NCI-H524 treated with DMSO at 0.1 percent for 48 hours (cell line): ENCODE data around the gene SULT1A4.
"Not testable (repeated sequence)": the region's sequence is repeated elsewhere in the genome, so short reads cannot be mapped to it uniquely, and the experiment has no call there.

ENCODE experiments used
- DNase-seq: peaks from one replicate; lab custom pipeline; 2025; lab: John Stamatoyannopoulos, UW

The SULT1A4 gene

GRCh38 chr16:29459706-29460646 is at the start of gene SULT1A4:
SULT1A4 (plus strand) TSS chr16:29459913; CDS start chr16:29461386, 1,473 bp downstream.
- not testable (repeated sequence) for DNase-seq

- not testable (repeated sequence) for DNase-seq
These were observed 36.1 kb upstream of the SULT1A4 start for GRCh38 chr16:29423587-29423986.

- not testable (repeated sequence) for DNase-seq
These were observed 34.3 kb upstream of the SULT1A4 start for GRCh38 chr16:29425390-29425789.

GRCh38 chr16:29453754-29454153 is 6.0 kb upstream of the SULT1A4 start:
- DNase-seq: not testable (repeated sequence)

GRCh38 chr16:29454269-29454668 is 5.4 kb upstream of the SULT1A4 start, which contains the start of the genes BOLA2 and SLX1B:
BOLA2 (minus strand) TSS chr16:29454351; CDS start chr16:29454253, 98 bp downstream.
SLX1B (plus strand) TSS chr16:29454533.
- not testable (repeated sequence) for DNase-seq

GRCh38 chr16:29454828-29455227 is 4.9 kb upstream of the SULT1A4 start:
- DNase-seq: not testable (repeated sequence)

GRCh38 chr16:29457660-29458059 is 2.1 kb upstream of the SULT1A4 start:
- DNase-seq: not testable (repeated sequence)

GRCh38 chr16:29460647-29461030 is 926 bp downstream of the SULT1A4 start:
- DNase-seq: not testable (repeated sequence)

GRCh38 chr16:29465985-29466824 is 6.5 kb downstream of the SULT1A4 start:
- DNase-seq: not testable (repeated sequence)

GRCh38 chr16:29466904-29467303 is 7.2 kb downstream of the SULT1A4 start:
- DNase-seq: not testable (repeated sequence)

- DNase-seq: not testable (repeated sequence)
These were observed 8.1 kb downstream of the SULT1A4 start for GRCh38 chr16:29467654-29468366.

- DNase-seq: not testable (repeated sequence)
These were observed 9.9 kb downstream of the SULT1A4 start for GRCh38 chr16:29469660-29470059.

- not testable (repeated sequence) for DNase-seq
These were observed 12.4 kb downstream of the SULT1A4 start for GRCh38 chr16:29472065-29472464.

GRCh38 chr16:29482276-29482675 is 22.6 kb downstream of the SULT1A4 start:
- DNase-seq: not testable (repeated sequence)

- DNase-seq: not testable (repeated sequence)
These were observed 46.6 kb downstream of the SULT1A4 start, which contains the start of gene NPIPB12 for GRCh38 chr16:29506308-29506707. NPIPB12 (minus strand) TSS chr16:29506408.
